RWPE1 (cell line): ENCODE measurements around the gene HSPA6.
A peak's percentile ranks its signal among the peaks of the same experiment; 100 is the strongest.
"Not testable (repeated sequence)": the region's sequence is repeated elsewhere in the genome, so short reads cannot be mapped to it uniquely, and the experiment has no call there.

Experiments used
- CTCF ChIA-PET: fragments of 350-600 bp; sonication (Branson Sonifier 250); formaldehyde crosslinking; extraction: SDS; loops from one replicate; lab custom pipeline; 2021; lab: Yijun Ruan, JAX
- POLR2A ChIA-PET: fragments of 400-600 bp; formaldehyde crosslinking; extraction: SDS; loops from one replicate; lab custom pipeline; 2020; ENCODE audit warnings: antibody characterized with exemption; ENCODE audit not compliant: low non-redundant PET; lab: Yijun Ruan, JAX
- DNase-seq: peaks from one replicate; pipeline ENCODE4 v3.0.0; 2012; ENCODE audit warnings: low spot score
- H3K27ac ChIP-seq: fragments of 450-650 bp; 2 replicates; pipeline ENCODE4 v1.5.1; 2017
- TF ChIP-seq, protein P1 (sequence below): fragments of 450-650 bp; conservative IDR thresholded peaks from 2 replicates; pipeline ENCODE4 v1.5.1; 2017; ENCODE audit warnings: low read depth, mild to moderate bottlenecking

Gene HSPA6

DNA sequence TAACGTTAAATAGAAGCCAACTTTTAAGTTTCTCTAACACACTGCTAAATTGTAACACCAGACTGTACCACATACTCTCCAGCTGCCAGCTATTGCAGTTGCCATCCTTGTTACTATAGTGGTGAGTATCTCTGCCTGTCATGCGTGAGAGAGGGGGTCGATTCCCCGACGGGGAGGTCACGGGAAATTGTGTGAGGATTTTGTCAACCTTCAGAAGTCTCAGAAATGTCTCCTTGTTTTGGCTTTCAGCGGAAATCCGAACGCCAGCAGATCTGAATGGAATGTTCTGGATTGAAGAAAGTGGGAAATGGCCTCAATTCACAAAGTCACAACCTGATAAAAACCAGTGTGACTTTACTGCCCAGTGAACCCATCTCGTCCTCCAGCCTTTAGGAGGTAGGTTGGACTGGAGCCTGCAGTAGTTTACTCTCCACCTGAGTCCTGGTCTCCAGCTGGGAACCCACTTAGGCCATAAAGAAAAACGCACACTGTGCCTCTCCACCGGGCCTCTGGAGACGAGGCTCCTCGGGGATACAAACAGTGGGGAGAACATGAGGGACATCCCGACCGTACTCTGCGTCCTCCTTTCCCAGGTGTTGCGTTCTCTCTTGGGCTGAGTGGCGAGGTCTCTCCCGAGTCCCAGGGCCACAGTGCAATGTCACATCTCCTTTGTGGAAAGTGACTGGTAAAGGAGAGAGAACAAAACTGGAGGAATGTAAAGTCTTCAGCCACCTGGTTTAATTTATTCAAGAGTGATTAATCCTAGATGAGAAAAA, 1.1 kb upstream of the HSPA6 start:
- POLR2A ChIA-PET, CTCF ChIA-PET, DNase-seq: not testable (repeated sequence)
- peak overlapping the region; percentile 95; the same call in 1 of the 2 replicates for H3K27ac ChIP-seq

DNA sequence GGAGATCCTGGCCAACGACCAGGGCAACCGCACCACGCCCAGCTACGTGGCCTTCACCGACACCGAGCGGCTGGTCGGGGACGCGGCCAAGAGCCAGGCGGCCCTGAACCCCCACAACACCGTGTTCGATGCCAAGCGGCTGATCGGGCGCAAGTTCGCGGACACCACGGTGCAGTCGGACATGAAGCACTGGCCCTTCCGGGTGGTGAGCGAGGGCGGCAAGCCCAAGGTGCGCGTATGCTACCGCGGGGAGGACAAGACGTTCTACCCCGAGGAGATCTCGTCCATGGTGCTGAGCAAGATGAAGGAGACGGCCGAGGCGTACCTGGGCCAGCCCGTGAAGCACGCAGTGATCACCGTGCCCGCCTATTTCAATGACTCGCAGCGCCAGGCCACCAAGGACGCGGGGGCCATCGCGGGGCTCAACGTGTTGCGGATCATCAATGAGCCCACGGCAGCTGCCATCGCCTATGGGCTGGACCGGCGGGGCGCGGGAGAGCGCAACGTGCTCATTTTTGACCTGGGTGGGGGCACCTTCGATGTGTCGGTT, 477 bp downstream of the HSPA6 start:
- POLR2A ChIA-PET: interaction anchor here (0.7 kb wide), 1 partner anchor 45 kb away, joined by 4 read pairs; no protein-coding TSS in a partner anchor
- CTCF ChIA-PET, DNase-seq: not testable (repeated sequence)
- H3K27ac ChIP-seq: peak overlapping the region; percentile 95

DNA sequence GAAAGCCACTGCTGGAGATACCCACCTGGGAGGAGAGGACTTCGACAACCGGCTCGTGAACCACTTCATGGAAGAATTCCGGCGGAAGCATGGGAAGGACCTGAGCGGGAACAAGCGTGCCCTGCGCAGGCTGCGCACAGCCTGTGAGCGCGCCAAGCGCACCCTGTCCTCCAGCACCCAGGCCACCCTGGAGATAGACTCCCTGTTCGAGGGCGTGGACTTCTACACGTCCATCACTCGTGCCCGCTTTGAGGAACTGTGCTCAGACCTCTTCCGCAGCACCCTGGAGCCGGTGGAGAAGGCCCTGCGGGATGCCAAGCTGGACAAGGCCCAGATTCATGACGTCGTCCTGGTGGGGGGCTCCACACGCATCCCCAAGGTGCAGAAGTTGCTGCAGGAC, 981 bp downstream of the HSPA6 start:
- POLR2A ChIA-PET, CTCF ChIA-PET, H3K27ac ChIP-seq, DNase-seq: not testable (repeated sequence)

- CTCF ChIA-PET, POLR2A ChIA-PET, H3K27ac ChIP-seq, DNase-seq: not testable (repeated sequence)
Observed at GRCh38 chr1:161525918-161526317, 1.6 kb downstream of the HSPA6 start.

DNA sequence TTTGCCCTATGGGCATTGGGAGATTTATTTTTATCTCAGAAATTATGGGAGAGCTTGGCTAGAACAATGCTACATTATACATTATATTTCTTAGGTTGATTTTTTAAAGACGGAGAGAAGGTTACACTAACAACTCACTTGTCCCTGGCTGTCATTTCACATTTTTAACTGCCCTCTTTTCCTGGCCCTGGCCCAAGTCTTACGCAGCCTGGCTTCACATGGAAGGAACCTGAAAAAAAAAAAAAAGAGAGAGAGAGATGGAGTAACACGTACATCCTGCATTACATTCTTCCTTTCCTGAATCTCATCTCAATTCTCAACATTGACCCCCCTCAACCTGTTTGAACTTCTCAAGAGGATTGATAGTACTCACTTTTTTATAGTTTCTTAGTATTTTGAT, 4.2 kb downstream of the HSPA6 start:
- DNase-seq, CTCF ChIA-PET, H3K27ac ChIP-seq, POLR2A ChIA-PET: not testable (repeated sequence)

- H3K27ac ChIP-seq, CTCF ChIA-PET, DNase-seq, POLR2A ChIA-PET: not testable (repeated sequence)
Observed at GRCh38 chr1:161529463-161530104, 5.2 kb downstream of the HSPA6 start.

DNA sequence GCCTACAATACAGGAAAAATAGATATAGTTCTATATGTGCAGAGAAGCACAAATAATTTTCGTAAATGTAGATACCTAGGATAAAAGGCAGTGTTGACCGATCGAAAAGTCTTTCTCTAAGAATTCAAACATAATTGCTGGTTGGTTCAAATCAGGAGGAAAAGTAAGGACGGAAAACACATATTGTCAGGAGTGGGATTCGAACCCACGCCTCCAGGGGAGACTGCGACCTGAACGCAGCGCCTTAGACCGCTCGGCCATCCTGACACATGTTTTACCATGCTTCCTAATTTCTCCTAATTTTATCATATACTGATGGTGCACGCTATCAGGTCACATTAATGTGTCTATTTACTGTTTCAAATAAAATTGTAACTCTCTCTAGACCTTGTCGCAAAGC, 5.8 kb downstream of the HSPA6 start:
- CTCF ChIA-PET, POLR2A ChIA-PET: not testable (repeated sequence)
- DNase-seq: peak; percentile 23
- H3K27ac ChIP-seq: peak overlapping the region; percentile 85

- H3K27ac ChIP-seq: peak overlapping the region; percentile 85
- CTCF ChIA-PET: interaction anchor here (0.6 to 1.2 kb wide), 2 partner anchors 22 to 208 kb away, joined by 3 read pairs; no protein-coding TSS in a partner anchor
- peak; percentile 90 for DNase-seq
- POLR2A ChIA-PET: not testable (repeated sequence)
Observed at GRCh38 chr1:161530671-161531641, 6.6 kb downstream of the HSPA6 start.

GRCh38 chr1:161531986-161532643, 7.8 kb downstream of the HSPA6 start:
- no peak overlapping the region for H3K27ac ChIP-seq

GRCh38 chr1:161532644-161533567, 8.6 kb downstream of the HSPA6 start:
- POLR2A ChIA-PET, DNase-seq, CTCF ChIA-PET, H3K27ac ChIP-seq: not testable (repeated sequence)

More at GRCh38 chr1:161531986-161532643, 7.8 kb downstream of the HSPA6 start:
- DNase-seq: no peak
- CTCF ChIA-PET: interaction anchor here (1.2 kb wide), 1 partner anchor 206 kb away, joined by 3 read pairs; no protein-coding TSS in a partner anchor
- POLR2A ChIA-PET: no interaction called here
- TF ChIP-seq, protein P1, sequence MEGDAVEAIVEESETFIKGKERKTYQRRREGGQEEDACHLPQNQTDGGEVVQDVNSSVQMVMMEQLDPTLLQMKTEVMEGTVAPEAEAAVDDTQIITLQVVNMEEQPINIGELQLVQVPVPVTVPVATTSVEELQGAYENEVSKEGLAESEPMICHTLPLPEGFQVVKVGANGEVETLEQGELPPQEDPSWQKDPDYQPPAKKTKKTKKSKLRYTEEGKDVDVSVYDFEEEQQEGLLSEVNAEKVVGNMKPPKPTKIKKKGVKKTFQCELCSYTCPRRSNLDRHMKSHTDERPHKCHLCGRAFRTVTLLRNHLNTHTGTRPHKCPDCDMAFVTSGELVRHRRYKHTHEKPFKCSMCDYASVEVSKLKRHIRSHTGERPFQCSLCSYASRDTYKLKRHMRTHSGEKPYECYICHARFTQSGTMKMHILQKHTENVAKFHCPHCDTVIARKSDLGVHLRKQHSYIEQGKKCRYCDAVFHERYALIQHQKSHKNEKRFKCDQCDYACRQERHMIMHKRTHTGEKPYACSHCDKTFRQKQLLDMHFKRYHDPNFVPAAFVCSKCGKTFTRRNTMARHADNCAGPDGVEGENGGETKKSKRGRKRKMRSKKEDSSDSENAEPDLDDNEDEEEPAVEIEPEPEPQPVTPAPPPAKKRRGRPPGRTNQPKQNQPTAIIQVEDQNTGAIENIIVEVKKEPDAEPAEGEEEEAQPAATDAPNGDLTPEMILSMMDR: no peak

GRCh38 chr1:161537068-161537669, 12.8 kb downstream of the HSPA6 start:
- POLR2A ChIA-PET, CTCF ChIA-PET, DNase-seq, H3K27ac ChIP-seq: not testable (repeated sequence)

DNA sequence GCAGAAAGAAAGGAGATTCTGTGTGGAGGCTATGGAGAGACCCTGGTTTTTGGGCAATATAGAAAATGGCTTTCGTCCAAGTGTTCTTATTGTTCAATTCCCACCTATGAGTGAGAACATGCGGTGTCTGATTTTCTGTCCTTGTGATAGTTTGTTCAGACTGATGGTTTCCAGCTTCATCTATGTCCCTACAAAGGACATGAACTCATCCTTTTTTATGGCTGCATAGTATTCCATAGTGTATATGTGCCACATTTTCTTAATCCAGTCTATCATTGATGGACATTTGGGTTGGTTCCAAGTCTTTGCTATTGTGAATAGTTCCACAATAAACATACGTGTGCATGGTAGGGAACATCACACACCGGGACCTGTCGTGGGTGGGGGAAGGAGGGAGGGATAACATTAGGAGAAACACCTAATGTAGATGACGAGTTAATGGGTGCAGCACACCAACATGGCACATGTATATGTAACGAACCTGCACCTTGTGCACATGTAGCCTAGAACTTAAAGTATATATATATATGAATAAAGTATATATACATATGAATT, 14.7 kb downstream of the HSPA6 start:
- DNase-seq, H3K27ac ChIP-seq, CTCF ChIA-PET, POLR2A ChIA-PET: not testable (repeated sequence)
